Fibroblast of skin of left biceps (primary cell): ENCODE measurements around the gene MACF1.
A peak's percentile ranks its signal among the peaks of the same experiment; 100 is the strongest.

Experiments
- DNase-seq, 2 experiments: peaks; one replicate each; pipeline ENCODE4 v3.0.0-alpha.2; 2013; ENCODE audit warnings: low read depth in 2 of 2

MACF1 gene

DNA sequence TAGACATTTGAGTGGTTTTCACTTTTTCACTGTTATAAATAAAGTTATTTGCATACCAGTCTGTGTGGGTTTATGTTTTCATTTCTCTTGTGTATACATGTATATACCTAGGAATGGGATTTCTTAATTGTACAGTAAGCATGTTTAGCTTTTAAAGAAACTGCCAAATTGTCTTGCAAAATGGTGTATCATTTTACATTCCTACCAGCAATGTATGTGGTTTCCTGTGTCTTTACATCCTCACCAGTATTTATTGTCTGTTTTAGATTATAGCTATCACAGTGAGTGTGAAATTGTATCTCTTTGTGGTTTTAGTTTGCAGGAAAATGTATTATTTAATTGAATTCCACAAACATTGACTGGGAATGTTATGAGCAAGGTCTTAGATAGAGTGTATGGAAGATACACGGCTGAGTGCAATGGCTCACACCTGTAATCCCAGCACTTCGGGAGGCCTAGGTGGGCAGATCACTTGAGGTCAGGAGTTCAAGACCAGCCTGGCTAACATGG, 57.3 kb downstream of the MACF1 start:
- DNase-seq = peak; percentile 83 to 87

DNA sequence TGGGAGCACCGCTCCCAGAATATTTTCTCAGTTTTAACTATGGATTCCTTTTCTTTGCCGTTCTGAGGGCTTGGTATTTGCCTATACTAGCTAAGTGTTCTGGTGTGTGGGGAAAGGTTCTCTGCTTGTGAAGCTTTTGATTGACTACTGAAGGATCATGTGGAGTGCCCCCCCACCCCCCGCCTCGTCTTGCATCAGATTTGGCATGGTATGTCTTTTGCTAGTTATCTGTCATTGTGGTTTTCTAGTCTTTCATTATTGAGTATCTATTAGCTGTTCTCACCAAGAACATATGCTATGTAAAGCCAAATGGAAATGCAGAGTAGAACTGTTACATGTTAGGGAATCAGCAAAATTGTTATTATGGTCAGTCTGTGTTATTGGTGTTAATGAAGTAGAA, 58.3 kb downstream of the MACF1 start:
- DNase-seq = no peak

DNA sequence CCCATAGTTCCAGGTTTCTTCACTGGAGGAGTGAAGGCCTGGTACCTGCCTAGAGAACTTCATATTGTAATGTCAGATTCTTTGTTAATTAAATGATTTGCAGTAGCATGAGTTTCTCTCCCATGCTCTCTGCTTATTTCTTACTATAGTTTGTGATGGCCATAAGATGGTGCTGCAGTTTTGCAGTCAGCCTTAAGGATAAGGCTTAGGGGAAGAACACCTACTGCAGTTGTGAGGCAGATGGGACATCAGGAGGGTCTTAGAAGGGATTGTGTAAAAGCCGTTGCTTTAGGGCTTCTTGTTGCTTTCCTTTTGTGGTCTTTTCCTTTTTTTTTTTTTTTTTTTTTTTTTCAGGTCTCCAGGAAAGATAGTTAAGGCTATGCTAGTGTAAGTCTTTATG, 61.8 kb downstream of the MACF1 start:
- DNase-seq = no peak

DNA sequence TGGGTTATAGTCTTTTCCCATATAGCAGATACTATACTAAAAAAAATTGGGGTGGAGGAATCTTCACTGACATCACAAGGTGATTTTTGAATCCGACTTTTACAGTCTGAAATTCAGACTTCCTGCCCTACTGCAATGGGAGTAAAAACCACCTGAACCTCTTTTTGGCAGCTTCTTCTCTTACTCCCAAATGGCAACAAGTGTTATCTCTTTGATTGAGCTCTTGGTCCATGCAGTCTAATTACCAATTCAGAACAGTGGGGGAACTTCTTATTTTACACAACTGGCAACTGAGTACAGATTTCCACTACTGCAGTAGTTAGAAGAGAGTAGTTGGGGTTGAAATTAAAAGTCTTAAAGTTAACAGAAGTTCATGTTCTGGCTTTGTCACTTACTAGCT, 62.3 kb downstream of the MACF1 start:
- DNase-seq = no peak

DNA sequence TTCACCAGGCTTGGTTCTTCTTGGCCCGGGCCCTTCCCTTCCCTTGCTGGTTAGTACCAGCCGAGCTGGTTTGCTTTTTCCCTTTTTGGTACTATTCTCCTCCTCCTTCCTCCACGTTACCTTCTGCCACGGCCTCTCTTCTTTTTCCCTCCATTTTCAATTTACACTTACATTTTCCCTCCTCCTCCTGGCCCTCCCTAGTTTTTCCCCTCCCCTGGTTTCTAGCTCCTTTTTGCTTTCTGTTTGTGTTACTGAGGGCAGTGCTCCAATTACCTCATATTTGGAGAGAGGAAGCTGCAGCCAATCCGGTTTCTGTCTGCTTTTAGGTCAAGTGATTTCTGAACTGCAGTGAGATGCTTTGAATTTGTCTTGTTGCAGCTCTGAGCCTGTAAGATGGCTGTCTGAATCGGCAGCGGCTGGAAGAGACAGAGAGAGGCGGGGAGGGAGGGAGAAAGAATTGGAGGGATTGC, 63.7 kb downstream of the MACF1 start:
- peak; percentile 53 to 59 for DNase-seq

DNA sequence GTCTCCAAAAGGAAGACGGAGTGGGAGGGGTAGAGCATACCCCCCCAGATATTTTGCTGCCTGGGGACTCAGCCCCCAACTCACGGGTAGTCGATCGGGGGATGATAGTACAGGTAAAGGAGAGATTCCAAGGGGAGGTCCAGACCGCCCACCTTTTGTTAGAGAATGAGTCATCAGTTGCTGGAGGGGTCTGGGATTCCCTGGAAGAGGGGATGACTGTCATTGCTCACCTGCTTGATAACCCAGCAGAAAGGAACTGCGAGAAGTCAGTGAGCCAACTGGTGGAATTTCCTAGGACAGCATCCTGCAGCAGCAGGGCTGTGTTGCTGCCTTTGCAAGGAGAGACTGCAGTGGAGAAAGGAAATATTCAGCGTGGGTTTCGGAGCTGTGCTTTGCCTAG, 64.4 kb downstream of the MACF1 start:
- DNase-seq = no peak

DNA sequence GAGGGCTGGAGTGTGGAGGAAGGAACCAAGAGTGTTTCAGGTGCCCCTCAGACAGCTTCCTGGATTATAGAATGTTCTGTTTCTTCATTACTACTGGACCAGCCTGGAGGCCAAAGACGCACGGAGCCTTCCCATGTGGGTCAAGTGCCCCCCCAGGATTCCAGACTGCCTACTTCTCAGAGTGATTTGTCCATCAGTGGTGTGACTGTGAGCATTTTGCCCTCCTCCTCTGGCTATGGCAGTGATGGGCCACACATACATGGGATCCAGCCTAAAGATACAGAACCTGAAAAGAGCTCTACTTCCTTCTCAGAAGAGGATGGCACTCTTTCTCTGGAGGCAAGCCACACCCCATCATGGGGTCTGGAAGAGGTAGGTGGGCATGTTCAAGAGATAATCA, 64.9 kb downstream of the MACF1 start:
- no peak for DNase-seq

DNA sequence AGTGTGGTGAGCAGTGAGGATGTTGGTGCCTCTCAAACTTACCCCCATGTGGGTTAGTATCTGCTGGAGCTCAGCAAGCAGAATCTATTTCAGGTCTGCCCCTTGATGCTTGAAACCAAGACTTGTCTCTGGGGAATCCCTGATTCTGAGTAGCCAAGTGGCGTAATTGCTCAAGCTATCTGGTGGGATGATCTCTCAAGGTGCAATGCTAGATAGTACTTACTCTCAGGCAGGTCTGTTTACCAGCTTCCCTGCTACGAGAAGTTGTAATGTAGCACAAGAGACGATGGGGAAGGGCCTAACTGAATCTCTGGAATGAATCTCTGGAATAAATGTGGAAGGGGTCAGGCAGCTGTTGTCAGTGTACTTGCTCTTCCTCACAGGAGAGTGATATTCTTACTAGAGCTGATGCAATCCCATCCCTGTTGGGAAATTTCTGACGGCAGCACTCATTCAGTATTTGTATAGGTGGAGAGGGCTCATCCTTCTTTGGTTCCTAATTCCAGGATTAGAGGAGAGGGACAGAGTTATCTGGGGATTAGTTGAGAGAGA, 65.4 kb downstream of the MACF1 start:
- peak; percentile 67 to 71 for DNase-seq

DNA sequence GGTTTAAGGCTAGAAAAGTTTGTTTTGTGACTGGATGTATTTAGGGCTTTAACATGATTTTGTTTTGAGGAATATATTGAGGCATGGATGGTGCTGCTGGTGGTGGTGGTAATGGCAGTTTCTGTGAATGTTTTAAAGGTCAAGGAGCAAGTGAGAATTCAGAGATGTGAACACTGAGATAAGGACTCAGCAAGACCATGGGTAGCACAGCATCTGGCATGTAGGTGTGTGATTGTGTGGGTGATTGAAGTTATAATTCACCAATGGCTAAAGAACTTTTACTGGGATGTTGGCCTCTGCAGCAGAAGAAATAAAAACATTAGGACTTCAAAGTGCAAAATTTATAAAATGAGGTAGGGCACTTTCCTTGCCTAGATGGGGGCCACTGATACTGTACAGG, 65.9 kb downstream of the MACF1 start:
- DNase-seq = no peak

DNA sequence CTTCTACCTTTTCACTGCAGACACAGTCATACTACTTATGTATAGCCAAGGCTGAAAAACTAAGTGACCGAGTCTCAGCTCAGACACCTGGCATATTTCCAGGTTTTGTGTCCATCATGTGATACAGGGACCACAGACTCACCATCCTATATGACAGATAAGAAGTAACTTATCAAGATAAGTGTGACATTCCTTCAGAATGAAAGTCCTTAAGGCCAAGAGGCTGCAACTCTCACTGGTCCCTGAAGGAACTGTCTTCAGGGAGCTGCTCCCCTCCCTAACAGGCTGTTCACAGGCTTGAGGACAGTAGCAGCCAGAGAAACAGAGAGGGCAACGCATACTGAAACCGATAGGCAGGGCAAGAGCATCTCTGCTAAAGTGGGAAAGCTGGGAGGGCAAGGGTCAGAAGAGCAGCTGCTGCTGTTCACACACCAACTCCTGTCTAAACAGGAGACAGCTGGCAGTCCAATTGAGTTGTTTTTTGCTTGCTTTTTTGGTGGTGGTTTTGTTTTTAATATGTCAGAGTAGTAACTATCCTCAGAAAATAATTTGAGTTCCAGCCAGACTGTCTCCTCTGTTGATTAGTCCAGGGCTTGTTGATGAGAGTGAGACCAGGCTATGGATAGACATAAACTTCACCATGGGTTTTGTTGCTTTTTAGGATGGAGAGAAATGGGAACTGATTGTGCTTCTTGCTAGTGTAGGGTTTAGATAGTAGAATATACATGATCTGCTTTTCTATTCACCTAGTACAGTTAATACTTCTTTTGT, 67.7 kb downstream of the MACF1 start:
- no peak for DNase-seq

DNA sequence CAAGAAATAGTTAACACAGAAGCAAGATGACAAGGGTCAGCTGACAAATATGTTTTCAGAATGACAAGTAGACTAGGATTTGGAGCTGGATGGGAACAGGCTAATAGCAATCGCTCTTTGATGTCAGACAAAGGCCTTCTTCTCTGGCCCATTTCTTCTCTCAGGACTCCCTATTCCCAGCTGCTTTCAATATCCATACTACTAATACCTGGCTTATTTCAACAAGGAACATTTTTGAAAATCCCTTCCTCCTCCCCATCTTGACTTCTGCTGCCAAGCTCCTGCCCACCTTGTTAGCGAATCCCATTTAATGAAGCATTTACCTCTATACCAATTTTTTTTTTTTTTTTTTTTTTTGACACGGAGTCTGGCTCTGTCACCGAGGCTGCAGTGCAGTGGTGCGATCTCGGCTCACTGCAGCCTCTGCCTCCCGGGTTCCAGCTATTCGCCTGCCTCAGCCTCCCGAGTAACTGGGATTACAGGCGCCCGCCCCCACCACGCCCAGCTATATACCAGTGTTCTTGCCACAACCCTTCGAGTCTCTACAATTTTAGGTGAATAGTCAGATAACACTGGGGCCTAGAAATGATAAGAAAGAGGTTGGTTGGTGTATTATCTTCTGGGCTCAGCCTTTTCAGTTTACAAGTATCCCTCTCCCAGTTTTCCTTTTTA, 68.4 kb downstream of the MACF1 start:
- no peak for DNase-seq

DNA sequence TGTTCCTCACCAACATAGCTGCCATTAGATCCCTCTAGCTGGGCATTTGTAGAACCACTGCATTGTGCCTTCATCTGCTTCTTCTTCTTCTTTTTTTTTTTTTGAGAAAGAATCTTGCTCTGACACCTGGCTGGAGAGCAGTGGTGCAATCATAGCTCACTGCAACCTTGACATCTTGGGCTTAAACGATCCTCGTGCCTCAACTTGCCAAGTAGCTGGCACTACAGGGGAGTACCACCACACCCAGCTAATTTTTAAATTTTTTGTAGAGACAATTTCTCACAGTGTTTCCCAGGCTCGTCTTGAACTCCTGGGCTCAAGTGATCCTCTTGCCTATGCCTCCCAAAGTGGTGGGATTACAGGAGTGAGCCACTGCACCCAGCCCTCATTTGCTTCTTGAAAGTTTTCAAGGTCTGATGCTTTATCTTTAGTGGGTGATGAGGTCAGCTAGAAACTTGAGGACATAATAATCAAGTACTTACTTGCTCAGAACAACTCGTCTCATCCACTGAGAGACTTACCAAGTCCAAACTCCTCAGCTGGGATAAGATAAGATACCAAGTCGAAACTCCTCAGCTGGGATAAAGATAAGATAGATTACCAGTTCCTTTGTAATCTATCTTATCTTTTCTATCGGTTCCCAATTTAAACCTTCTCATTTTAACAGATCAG, 71.5 kb downstream of the MACF1 start:
- no peak for DNase-seq

DNA sequence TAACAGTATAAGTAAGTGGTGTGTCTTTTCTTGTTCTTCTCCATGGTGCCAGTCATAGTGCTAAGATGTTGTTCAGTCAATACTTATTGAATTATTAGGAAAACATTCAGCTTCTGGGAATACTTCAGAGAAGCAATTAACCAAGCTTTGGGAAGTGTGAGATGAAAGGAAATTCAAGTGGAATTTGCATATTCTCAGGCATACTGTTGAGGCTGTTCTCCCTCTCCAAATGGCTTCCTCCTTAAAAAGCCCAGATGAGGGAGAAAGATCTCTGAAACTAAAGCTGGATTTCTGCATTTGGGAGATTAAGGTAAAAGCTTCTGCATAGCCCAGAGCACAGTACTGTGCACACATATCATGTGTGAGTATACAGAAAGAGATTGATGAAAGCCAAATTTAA, 73.4 kb downstream of the MACF1 start:
- DNase-seq = no peak

DNA sequence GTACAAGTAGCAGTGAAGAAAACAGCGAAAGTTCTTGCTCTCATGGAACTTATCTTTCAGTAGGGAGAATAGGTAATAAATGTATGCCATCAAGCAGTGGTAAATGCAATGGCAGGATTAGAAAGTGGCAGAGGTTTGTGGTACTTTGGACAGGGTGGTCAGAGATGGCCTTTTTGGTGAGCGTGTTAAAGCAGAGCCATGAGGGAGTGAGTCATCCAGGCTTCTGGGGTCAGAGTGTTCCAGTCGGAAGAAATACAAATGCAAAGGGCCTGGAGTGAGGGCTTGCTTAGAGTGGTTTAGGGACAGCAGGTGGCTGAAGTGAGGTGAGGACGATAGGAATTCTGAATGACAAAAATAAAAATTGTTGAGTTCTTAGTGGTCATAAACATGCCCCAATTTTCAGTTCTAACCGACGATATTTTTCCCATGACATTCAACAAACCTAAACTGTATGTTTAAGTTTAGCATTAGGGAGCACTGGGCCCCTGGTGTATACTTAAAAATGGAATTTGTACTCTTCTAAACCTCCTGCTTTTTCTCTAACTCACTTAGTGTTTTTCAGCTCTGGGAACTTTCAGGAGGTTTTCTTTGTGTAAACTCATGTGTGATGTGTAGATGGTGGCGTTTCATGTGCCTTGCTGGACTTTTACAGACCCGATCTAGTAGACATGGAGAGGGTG, 78.2 kb downstream of the MACF1 start:
- no peak for DNase-seq

DNA sequence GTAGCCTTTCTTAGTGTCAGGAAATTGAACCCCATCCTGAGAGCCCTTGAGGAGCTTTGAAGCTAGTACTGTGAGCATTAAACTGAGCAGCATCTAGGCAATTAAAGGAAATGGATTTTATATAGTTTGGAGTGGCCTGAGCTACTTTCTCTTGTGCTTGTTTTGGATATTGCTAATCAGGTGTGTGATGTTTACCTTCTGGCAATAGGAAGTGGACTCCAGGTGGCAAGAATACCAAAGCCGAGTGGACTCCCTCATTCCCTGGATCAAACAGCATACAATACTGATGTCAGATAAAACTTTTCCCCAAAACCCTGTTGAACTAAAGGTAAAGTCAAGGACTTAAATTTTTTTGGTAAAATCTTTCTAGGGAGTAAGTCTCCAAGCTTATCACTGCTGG, 79.4 kb downstream of the MACF1 start:
- no peak for DNase-seq

DNA sequence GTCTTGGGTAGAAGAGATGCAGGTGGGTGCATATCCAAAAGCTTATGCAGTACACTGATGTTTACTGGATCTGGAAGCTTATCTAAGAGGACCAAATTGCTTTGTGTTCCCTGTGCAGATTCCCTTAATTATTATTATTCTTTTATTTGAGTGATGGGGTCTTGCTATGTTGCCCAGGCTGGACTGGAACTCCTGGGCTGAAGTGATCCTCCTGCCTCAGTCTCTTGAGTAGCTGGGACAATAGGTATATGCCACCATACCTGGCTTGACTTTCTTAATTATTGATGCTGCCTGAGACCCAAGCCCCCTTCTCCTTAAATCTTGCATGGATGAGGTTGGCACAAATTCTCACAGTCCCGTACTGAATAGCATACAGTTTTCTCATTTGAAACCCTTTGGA, 83.0 kb downstream of the MACF1 start:
- no peak for DNase-seq

DNA sequence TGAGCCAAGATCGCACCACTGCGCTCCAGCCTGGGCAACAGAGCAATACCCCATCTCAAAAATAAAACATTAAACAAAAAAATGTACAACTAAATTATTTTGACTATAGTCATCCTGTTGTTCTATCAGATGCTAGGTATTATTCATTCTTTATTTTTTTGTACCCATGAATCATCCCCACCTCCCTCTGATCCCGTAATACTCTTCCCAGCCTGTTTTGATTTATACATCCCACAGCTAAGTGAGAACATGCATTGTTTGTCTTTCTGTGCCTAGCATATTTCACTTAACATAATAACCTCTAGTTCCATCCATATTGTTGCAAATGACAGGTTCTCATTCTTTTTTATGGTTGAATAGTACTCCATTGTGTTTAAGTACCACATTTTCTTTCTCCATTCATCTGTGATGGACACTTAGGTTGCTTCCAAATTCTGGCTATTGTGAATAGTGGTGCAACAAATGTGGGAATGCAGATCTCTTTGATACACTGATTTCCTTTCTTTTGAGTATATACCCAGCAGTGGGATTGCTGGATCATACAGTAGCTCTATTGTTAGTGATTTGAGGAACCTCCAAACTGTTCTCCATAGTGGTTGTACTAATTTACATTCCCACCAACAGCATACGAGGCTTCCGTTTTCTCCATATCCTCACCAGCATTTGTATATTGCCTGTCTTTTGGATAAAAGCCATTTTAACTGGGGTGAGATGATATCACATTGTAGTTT, 84.4 kb downstream of the MACF1 start:
- no peak for DNase-seq

DNA sequence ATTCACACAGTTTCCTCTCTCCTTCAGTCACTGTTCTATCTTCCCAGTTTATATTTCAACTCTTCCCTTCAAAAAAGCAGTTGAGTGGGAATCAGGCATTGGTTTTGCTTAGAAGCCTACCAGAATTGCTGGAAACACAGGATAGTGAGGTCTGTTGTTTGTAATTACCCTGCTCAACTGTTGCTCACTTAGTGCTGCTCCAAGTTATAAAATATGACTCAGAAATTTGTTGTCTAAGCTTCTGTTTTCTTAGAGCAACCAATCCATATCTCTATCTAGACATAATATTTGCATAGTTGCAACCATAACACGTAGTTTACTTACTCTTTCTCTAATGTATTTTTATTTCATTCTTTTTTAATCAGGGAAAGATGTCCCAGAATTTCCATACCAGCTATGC, 87.9 kb downstream of the MACF1 start:
- DNase-seq = no peak

DNA sequence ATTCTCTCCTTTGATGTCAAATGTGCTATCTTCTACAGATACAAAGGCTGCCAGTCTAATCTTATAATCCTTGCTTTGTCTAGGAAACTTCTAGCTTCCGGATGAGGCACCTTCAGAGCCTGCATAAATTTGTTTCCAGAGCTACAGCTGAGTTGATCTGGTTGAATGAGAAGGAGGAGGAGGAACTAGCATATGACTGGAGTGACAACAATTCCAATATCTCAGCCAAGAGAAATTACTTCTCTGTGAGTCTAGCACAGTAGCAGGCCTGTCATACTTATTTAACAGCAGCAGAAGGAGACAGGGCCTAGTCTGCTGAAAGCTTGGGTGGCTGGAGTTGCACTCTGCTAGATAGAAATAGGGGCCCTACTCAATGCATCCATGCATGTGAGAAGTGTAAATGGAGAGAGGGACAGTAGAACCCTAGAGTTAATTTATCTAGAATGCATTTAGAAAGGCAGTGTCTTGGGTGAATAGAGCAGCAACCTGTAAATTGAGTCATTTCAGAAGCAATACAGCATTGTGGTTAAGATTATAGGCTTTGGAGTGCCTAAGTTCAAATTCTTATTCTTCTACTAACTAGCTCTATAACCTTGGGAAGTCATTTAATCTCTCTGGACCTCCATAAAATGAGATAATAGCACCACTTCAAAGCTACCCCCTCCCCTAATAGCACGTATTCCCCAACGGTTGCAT, 89.0 kb downstream of the MACF1 start:
- no peak for DNase-seq

DNA sequence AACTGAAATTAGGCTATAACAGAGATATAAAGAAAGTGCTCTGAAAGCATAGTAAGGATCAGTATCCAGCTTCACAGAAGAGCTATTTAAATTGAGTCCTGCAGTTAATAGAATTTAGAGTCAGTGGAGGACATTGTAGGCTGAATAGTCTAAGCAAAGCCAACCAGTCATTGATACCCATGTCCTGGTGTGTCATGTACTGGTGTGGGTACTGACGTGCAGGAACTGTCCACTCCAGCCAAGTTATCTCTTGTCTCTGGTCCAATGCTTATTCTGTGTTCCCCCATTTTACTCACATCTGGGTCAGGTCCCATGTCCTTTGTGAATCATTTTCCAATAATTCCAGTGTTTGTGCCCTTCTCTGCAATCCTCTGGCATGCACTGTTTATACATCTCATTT, 90.0 kb downstream of the MACF1 start:
- DNase-seq = no peak

DNA sequence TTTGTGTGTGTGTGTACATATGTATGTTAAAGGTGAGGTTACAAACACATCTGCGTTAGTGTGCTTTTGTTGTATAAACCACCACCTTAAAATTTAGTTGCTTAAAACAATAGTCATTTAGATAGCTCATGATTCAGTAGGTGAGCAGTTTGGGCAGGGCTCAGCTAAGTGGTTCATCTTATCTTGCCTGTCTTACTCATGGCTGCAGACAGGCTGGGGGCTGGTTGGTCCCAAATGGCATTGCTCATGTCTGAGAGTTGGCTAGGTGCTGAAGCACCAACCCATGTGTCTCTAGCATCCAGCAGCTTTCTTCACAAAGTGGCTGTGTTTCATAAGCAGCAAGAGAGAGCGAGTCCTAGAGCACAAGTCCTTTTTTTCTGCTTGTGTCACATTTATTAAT, 91.4 kb downstream of the MACF1 start:
- no peak for DNase-seq
